Measurements from ENCODE around the gene CFAP74. TPM values are rescaled to one million over a fixed set of nuclear protein-coding genes. Genes with fewer than 3 reads are reported as not detected.

Gene CFAP74
- total RNA-seq, 6 experiments from 2014 or later, result 0.16 to 3.5 (median 0.32) TPM; not detected in 1

DNA sequence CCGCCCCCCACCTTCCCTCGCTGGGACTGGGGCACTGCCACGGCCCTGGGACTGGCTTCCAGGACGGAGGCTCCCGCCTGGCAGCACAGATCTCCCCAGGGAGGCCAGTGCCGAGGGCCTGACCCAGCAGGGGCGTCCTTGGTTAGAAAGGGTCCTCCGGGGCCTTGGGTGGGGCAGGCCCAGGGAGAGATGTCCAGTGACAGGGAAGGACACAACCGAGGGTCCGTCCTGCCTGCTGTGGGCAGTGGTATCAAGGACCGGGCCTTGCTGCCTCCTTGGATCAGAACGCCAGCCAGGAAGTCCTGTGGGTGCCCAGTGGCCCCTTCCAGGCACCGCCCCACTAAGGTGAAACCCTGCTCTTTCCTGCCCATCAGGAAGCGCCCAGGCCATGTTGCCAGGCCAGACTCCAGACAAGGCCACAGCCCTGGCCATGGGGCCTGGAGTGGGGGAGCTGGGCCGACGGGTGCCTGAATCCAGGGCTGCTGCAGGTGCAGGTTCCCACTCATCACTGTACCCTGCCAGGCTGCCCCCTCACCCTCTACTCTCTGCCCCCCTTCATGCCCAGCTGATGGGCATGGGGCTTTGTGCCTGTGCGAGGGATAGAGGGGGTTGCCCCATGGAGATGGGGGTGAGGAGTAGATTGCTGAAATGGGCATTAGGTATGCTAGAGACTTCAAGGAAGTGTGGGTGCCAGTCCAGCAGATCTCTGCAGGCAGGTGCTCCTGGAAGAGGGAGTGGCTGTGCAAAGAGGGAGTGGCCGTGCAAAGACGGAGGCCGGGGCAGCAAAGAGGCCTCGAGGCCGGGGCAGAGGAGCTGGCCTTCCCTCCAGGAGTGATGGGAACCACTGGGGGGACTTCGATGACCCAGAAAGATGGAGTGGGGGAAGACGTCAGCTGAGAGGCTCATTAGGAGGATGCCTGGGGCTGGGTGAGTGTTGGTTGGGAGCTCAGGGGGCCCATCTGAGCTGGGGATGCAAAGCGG lies 44.5 kb upstream of the CFAP74 start:
- Histone ChIP-seq H3K4me3 (peak overlapping the region in 2 of 3 donors; percentile 42 to 51), H3K27me3 (no peaks in the 10 kb centered on the region), H3K27ac (peak overlapping the region in 2 of 3 donors; percentile 78 to 90), H3K36me3 (no peaks in the 10 kb centered on the region), H3K9me3 (no peaks in the 10 kb centered on the region), H3K4me1 (peaks cover 0 to 44% (median 8%) of the 10 kb centered on the region in 4 donors)
- DNase-seq, result peak in 1 of 3 donors; percentile 56
- peak; percentile 5 for TF ChIP-seq POLR2A (IDR thresholded peaks at IDR 0.05)
- TF ChIP-seq, protein P1, sequence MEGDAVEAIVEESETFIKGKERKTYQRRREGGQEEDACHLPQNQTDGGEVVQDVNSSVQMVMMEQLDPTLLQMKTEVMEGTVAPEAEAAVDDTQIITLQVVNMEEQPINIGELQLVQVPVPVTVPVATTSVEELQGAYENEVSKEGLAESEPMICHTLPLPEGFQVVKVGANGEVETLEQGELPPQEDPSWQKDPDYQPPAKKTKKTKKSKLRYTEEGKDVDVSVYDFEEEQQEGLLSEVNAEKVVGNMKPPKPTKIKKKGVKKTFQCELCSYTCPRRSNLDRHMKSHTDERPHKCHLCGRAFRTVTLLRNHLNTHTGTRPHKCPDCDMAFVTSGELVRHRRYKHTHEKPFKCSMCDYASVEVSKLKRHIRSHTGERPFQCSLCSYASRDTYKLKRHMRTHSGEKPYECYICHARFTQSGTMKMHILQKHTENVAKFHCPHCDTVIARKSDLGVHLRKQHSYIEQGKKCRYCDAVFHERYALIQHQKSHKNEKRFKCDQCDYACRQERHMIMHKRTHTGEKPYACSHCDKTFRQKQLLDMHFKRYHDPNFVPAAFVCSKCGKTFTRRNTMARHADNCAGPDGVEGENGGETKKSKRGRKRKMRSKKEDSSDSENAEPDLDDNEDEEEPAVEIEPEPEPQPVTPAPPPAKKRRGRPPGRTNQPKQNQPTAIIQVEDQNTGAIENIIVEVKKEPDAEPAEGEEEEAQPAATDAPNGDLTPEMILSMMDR (IDR thresholded peaks at IDR 0.05), result no peak
- intact Hi-C loops (cut with DNase I), result loop anchor here in 1 of 2 donors (5.0 kb wide), 1 partner anchor 101 kb away; no protein-coding TSS in a partner anchor
- WGBS (ENCODE audit: insufficient coverage, low coverage, low lambda C conversion rate, missing lambda C conversion rate), result 82% methylated on average over 9 of the region's 25 CpGs
- ATAC-seq, result no peak

DNA sequence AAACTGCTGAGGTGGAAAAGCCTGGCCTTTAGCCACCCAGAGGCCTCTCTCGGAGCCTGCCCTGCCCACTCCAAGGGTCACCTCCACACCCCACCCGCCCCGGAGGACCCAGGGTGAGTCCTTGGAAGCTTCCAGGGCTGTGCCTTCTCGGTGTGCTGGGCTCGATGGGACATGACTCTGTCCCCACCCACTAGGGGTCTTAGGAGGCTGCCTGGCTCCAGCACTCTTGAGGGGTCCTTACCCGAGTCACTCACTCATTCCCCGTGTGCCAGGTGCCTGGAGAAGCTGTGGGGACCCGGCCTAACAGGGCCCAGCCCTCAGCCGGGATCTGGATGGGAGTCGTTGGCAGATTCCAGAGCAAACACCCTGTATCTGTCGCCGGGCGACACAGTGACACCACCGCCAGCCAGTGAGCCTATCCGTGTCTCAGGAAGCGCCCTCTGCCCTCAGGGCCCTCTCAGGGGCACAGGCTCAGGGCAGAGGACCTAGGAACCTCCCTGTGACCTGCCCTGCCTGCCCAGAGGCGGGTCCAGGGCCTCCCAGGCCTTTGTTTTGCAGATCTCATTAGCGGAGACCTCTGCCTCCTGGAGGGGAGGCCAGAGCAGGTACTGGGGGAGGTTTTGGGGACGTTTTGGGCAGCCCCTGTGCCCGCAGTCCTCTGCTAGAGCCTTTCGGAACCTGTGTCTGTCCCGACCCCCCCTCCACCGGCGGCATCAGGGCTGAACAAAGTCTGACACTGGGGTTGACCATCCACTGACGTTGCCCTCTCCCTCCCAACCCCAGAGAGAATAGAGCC lies 43.6 kb upstream of the CFAP74 start:
- Histone ChIP-seq H3K4me3 (peak overlapping the region; percentile 25 to 51 (median 42)), H3K4me1 (peaks cover 0 to 44% (median 8%) of the 10 kb centered on the region in 4 donors), H3K36me3 (no peaks in the 10 kb centered on the region), H3K27ac (peak overlapping the region in 2 of 3 donors; percentile 78 to 90), H3K27me3 (no peaks in the 10 kb centered on the region), H3K9me3 (no peaks in the 10 kb centered on the region)
- peak; percentile 38 for TF ChIP-seq POLR2A (IDR thresholded peaks at IDR 0.05)
- TF ChIP-seq, protein P1 (IDR thresholded peaks at IDR 0.05), result peak in 1 of 4 donors; percentile 5
- intact Hi-C loops (cut with DNase I), result loop anchor here in 1 of 2 donors (5.0 kb wide), 1 partner anchor 100 kb away; no protein-coding TSS in a partner anchor
- peak; percentile 70 to 81 (median 75) for ATAC-seq
- DNase-seq, result peak; percentile 83 to 94 (median 94)
- WGBS (ENCODE audit: insufficient coverage, low coverage, low lambda C conversion rate, missing lambda C conversion rate), result 23% methylated on average over 8 of the region's 25 CpGs

DNA sequence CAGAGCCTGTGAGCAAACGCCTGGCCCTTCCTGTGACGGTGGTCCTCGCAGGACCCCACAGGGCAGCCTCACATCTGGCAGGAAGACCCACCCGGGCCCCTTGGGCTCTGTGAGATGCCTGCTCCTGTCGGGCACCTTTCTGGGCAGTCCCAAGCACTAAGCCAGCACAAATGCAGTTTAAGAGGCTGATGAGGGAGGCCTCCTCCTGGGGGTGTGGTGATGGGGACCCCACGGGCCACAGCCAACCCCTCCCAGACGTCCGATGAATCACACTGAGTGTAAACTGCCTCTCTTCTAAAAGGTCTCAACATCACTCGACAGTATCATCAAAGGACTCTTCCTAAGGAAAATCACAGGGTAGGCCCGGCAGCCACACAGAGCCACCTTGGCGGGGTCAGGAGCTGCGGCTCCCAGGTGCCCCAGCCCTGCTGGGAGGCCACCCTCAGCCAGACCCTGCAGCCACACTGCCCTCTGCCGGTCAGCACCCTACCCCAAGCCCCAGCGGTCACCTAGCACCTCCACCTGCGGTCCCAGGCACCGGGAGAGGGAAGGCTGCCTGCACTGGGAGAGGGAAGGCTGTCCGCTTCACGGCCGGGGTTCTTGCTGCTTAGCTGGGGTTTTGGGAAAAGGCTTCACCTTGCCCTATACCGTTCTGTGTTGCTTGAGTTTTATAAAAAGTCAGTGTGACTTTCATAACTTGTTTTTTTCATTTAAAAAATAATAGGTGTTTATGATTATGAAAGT lies 42.8 kb upstream of the CFAP74 start:
- Histone ChIP-seq H3K9me3 (no peaks in the 10 kb centered on the region), H3K4me1 (peaks cover 0 to 44% (median 8%) of the 10 kb centered on the region in 4 donors), H3K27me3 (no peaks in the 10 kb centered on the region), H3K4me3 (peak overlapping the region; percentile 25 to 51 (median 42)), H3K36me3 (no peaks in the 10 kb centered on the region), H3K27ac (peak overlapping the region in 2 of 3 donors; percentile 78 to 90)
- intact Hi-C loops (cut with DNase I), result loop anchor here in 1 of 2 donors (5.0 kb wide), 1 partner anchor 99 kb away; no protein-coding TSS in a partner anchor
- 11% methylated on average over 11 of the region's 20 CpGs for WGBS (ENCODE audit: insufficient coverage, low coverage, low lambda C conversion rate, missing lambda C conversion rate)
- ATAC-seq (peak; percentile 58 to 67 (median 66)), DNase-seq (peak; percentile 88 to 91 (median 91))
- TF ChIP-seq POLR2A (IDR thresholded peaks at IDR 0.05), result no peak
- TF ChIP-seq, protein P1 (IDR thresholded peaks at IDR 0.05), result peak; percentile 68 to 94 (median 89)
